ENCODE results near the gene INHBB.

DNA sequence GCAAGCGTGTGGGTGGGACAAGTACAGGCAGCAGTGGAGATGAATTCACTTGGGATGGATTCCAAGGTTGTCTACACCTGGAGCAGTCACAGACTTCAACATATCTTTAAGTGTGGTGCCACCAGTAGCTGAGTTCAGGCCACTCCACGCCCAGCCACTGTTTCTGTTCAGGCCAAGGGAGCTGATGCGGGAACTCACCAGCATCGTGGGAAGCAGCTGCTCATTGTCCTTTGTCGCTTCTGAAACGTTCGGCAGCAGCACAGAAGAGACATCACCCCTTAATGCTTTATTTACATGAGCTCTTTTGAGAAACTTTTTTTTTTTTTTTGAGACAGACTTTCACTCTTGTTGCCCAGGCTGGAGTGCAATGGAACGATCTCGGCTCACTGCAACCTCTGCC lies 19.9 kb upstream of the INHBB start:
- TF ChIP-seq, protein P1, sequence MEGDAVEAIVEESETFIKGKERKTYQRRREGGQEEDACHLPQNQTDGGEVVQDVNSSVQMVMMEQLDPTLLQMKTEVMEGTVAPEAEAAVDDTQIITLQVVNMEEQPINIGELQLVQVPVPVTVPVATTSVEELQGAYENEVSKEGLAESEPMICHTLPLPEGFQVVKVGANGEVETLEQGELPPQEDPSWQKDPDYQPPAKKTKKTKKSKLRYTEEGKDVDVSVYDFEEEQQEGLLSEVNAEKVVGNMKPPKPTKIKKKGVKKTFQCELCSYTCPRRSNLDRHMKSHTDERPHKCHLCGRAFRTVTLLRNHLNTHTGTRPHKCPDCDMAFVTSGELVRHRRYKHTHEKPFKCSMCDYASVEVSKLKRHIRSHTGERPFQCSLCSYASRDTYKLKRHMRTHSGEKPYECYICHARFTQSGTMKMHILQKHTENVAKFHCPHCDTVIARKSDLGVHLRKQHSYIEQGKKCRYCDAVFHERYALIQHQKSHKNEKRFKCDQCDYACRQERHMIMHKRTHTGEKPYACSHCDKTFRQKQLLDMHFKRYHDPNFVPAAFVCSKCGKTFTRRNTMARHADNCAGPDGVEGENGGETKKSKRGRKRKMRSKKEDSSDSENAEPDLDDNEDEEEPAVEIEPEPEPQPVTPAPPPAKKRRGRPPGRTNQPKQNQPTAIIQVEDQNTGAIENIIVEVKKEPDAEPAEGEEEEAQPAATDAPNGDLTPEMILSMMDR (IDR thresholded peaks at IDR 0.05; ENCODE audit: low read length), result no peak
- no peak for TF ChIP-seq EZH2 (optimal IDR thresholded peaks at IDR 0.05; ENCODE audit: low read depth, low read length)
